Measurements from ENCODE around the gene NEURL4. TPM values are rescaled to one million over a fixed set of nuclear protein-coding genes. Genes with fewer than 3 reads are reported as not detected.

NEURL4 gene
- total RNA-seq, 1 donor from 2014 or later = 56.7 TPM

GRCh38 chr17:7352503-7352889, 23.4 kb upstream of the NEURL4 start:
- peak; percentile 54 for TF ChIP-seq CTCF (IDR thresholded peaks at IDR 0.05; ENCODE audit: unreplicated experiment)
- H3K4me1 Mint-ChIP-seq = peaks cover 58% of the 10 kb centered on the region
- DNase-seq (ENCODE audit: low spot score in 2 of 2, unreplicated experiment in 2 of 2) = no peak
- no peaks in the 10 kb centered on the region for H3K36me3 Mint-ChIP-seq
- H3K4me3 Mint-ChIP-seq = peak overlapping the region; percentile 82
- peak overlapping the region; percentile 94 for H3K27ac Mint-ChIP-seq
- no peaks in the 10 kb centered on the region for H3K27me3 Mint-ChIP-seq (ENCODE audit: low read depth)
- H3K9me3 Mint-ChIP-seq = no peaks in the 10 kb centered on the region

- Mint-ChIP-seq H3K4me3 (peak within 1 kb of the TSS; percentile 86), H3K27me3 (ENCODE audit: low read depth) (no peaks in the 10 kb centered on the region), H3K27ac (peak within 1 kb of the TSS; percentile 98), H3K4me1 (peaks cover 58% of the 10 kb centered on the region), H3K36me3 (no peaks in the 10 kb centered on the region), H3K9me3 (no peaks in the 10 kb centered on the region)
- DNase-seq (ENCODE audit: low spot score in 2 of 2, unreplicated experiment in 2 of 2) = peak; percentile 88 to 92
- TF ChIP-seq CTCF (IDR thresholded peaks at IDR 0.05; ENCODE audit: unreplicated experiment) = no peak
Measured at GRCh38 chr17:7351665-7352502, 22.7 kb upstream of the NEURL4 start, which contains the start of gene KCTD11. Gene KCTD11 (plus strand): TSS chr17:7352162.

- H3K27ac Mint-ChIP-seq = peak overlapping the region; percentile 98
- DNase-seq (ENCODE audit: low spot score in 2 of 2, unreplicated experiment in 2 of 2) = no peak
- H3K9me3 Mint-ChIP-seq = no peaks in the 10 kb centered on the region
- TF ChIP-seq CTCF (IDR thresholded peaks at IDR 0.05; ENCODE audit: unreplicated experiment) = no peak
- H3K36me3 Mint-ChIP-seq = no peaks in the 10 kb centered on the region
- peaks cover 36% of the 10 kb centered on the region for H3K4me1 Mint-ChIP-seq
- H3K4me3 Mint-ChIP-seq = no peak overlapping the region
- peaks cover 1% of the 10 kb centered on the region for H3K27me3 Mint-ChIP-seq (ENCODE audit: low read depth)
Measured at GRCh38 chr17:7348478-7349242, 19.5 kb upstream of the NEURL4 start.

GRCh38 chr17:7347630-7348477, 18.7 kb upstream of the NEURL4 start:
- no peak for TF ChIP-seq CTCF (IDR thresholded peaks at IDR 0.05; ENCODE audit: unreplicated experiment)
- H3K4me1 Mint-ChIP-seq = peaks cover 30% of the 10 kb centered on the region
- DNase-seq (ENCODE audit: low spot score in 2 of 2, unreplicated experiment in 2 of 2) = no peak
- peaks cover 4% of the 10 kb centered on the region for H3K27me3 Mint-ChIP-seq (ENCODE audit: low read depth)
- H3K36me3 Mint-ChIP-seq = no peaks in the 10 kb centered on the region
- H3K4me3 Mint-ChIP-seq = no peak overlapping the region
- H3K27ac Mint-ChIP-seq = peak overlapping the region; percentile 69
- no peaks in the 10 kb centered on the region for H3K9me3 Mint-ChIP-seq
